GM12878 (cell line): Measurements from ENCODE around the gene MSI2. TPM values are rescaled to one million over a fixed set of nuclear protein-coding genes. Genes with fewer than 3 reads are reported as not detected.

Experiments
- ATAC-seq: fragments of 200-7000 bp; cut with Tn5 transposase; 3 replicates; pipeline ENCODE4 v1.9.1; 2020; ENCODE audit warnings: mild to moderate bottlenecking, moderate library complexity
- BruUV-seq: library from RNA; stranded (reverse); fragments of 400-500 nt; replicated peaks from 2 replicates; lab custom pipeline; 2021; lab: Mats Ljungman, UMichigan
- CTCF ChIA-PET: fragments of 300-600 bp; sonication (Branson Sonifier 250); formaldehyde crosslinking; extraction: SDS; loops from one replicate; lab custom pipeline; 2021; ENCODE audit warnings: inconsistent platforms; lab: Yijun Ruan, JAX
- POLR2A ChIA-PET: fragments of 350-600 bp; formaldehyde crosslinking; extraction: SDS; loops from one replicate; lab custom pipeline; 2021; ENCODE audit warnings: inconsistent platforms; lab: Charles Lee
- RAD21 ChIA-PET: fragments of 300-600 bp; sonication (Branson Sonifier 250); formaldehyde crosslinking; loops from one replicate; lab custom pipeline; 2023; ENCODE audit warnings: antibody characterized with exemption; ENCODE audit not compliant: unreplicated experiment; lab: Charles Lee
- SMC1A ChIA-PET: fragments of 300-600 bp; sonication (Branson Sonifier 250); formaldehyde crosslinking; loops from one replicate; lab custom pipeline; 2023; ENCODE audit not compliant: unreplicated experiment, uncharacterized antibody; lab: Charles Lee
- DNase-seq: peaks from one replicate; pipeline ENCODE4 v3.0.0-alpha.2; 2011; ENCODE audit warnings: low read depth, low spot score
- FAIRE-seq: peaks from 3 replicates; lab custom pipeline; 2011; peaks lifted over from hg19 to GRCh38; lab: Jason Lieb, UNC
- H2AFZ ChIP-seq: 2 replicates; pipeline ENCODE4 v1.6.0; 2011; ENCODE audit warnings: low read depth, low read length, control low read depth; ENCODE audit not compliant: control insufficient read depth
- H3K27ac ChIP-seq: 2 replicates; pipeline ENCODE4 v1.5.1; 2011; ENCODE audit warnings: control low read depth; ENCODE audit not compliant: control insufficient read depth, insufficient read depth
- H3K27me3 ChIP-seq, 2 experiments: replicated peaks in 1 of 2; 2 replicates each; pipeline versions ENCODE4 v1.6.0 to v1.6.1; 2011; ENCODE audit warnings: low read length in 1 of 2; ENCODE audit not compliant: control insufficient read depth in 2 of 2, insufficient read depth in 2 of 2
- H3K36me3 ChIP-seq, 2 experiments: 2 replicates each; pipeline ENCODE4 v1.5.1; 2011; ENCODE audit warnings: low read length in 1 of 2; ENCODE audit not compliant: control insufficient read depth in 2 of 2, insufficient read depth in 2 of 2
- H3K4me1 ChIP-seq: 2 replicates; pipeline ENCODE4 v1.6.1; 2011; ENCODE audit warnings: mild to moderate bottlenecking, low read length, moderate library complexity, mixed read lengths; ENCODE audit not compliant: control insufficient read depth, insufficient read depth
- H3K4me2 ChIP-seq: 2 replicates; pipeline ENCODE4 v1.6.0; 2011; ENCODE audit warnings: control low read depth; ENCODE audit not compliant: control insufficient read depth, insufficient read depth
- H3K4me3 ChIP-seq: fragments of 200-600 bp; sonication (generic); 2 replicates; pipeline ENCODE4 v1.5.1; 2016
- H3K79me2 ChIP-seq: 2 replicates; pipeline ENCODE4 v1.6.0; 2011; ENCODE audit warnings: low read length; ENCODE audit not compliant: control insufficient read depth, insufficient read depth
- H3K9ac ChIP-seq: 2 replicates; pipeline ENCODE4 v1.8.0; 2011; ENCODE audit warnings: low read length, control low read depth, mixed read lengths; ENCODE audit not compliant: control insufficient read depth, insufficient read depth
- H3K9me3 ChIP-seq: replicated peaks from 3 replicates; pipeline ENCODE4 v1.5.1; 2011; ENCODE audit warnings: mild to moderate bottlenecking, low read length; ENCODE audit not compliant: control insufficient read depth, insufficient read depth
- H4K20me1 ChIP-seq: 2 replicates; pipeline ENCODE4 v1.6.0; 2011; ENCODE audit not compliant: control insufficient read depth, insufficient read depth
- CTCF ChIP-seq, 3 experiments: IDR thresholded peaks in 2 of 3; conservative IDR thresholded peaks in 1 of 3; 2 replicates each; pipeline ENCODE4 v1.5.1; 2011; ENCODE audit warnings: low read depth in 3 of 3, low read length in 3 of 3, mild to moderate bottlenecking in 3 of 3, control low read depth in 2 of 3, moderate library complexity in 2 of 3, inconsistent platforms in 1 of 3, mixed read lengths in 1 of 3; ENCODE audit not compliant: control insufficient read depth in 2 of 3, insufficient read depth in 1 of 3; ENCODE audit errors: extremely low read depth in 1 of 3
- NFIC ChIP-seq: IDR thresholded peaks from 2 replicates; pipeline ENCODE4 v1.6.1; 2012; ENCODE audit warnings: low read depth, mild to moderate bottlenecking, inconsistent platforms, low read length, moderate library complexity
- POLR2A ChIP-seq: IDR thresholded peaks from 2 replicates; pipeline ENCODE4 v1.6.1; 2011; ENCODE audit warnings: low read depth, mild to moderate bottlenecking, low read length
- WGBS: methylation state at CpG from one replicate; pipeline ENCODE4 v1.1.6; 2016; ENCODE audit warnings: low lambda C conversion rate; ENCODE audit not compliant: insufficient replicate concordance, insufficient coverage; ENCODE audit errors: missing lambda C conversion rate; 5-methylcytosine and 5-hydroxymethylcytosine counted together
- in situ Hi-C: fragments of 300-500 bp; cut with MboI; formaldehyde crosslinking; loops from 9 replicates; pipeline ENCODE4 v1.14.3; 2018; ENCODE audit warnings: mixed read lengths
- intact Hi-C: fragments of 100-400 bp; cut with micrococcal nuclease; formaldehyde crosslinking; loops from one replicate; pipeline ENCODE4 v1.14.2; 2022; ENCODE audit not compliant: unreplicated experiment
- polyA plus RNA-seq, 11 experiments: library from polyadenylated mRNA; depleted of rRNA in 4 of 11; unstranded in 6 of 11; stranded (reverse) in 5 of 11; fragments of >200 nt; fragmentation: Nextera tagmentation in 4 of 11; fragmentation: Illumina TruSeq in 1 of 11; extraction: Ambion mirVana in 4 of 11; extraction: Trizol in 1 of 11; gene quantifications; 1 replicate in 1 of 11; 2 replicates in 10 of 11; pipeline versions ENCODE4 v1.2.1 to v1.2.3, GENCODE V29; 2011 to 2016; ENCODE audit warnings: inconsistent platforms in 2 of 11, missing spikeins in 2 of 11, low read depth in 1 of 11
- total RNA-seq, 4 experiments: library from RNA; depleted of rRNA in 3 of 4; stranded (reverse); fragments of >200 nt in 3 of 4; fragmentation: Illumina TruSeq in 1 of 4; extraction: Trizol in 1 of 4; gene quantifications; 2 replicates each; pipeline versions ENCODE4 v1.2.1 to v1.2.3, GENCODE V29; 2013 to 2021

The MSI2 gene
- total and polyA plus RNA-seq, 10 of the 15 experiments (the other 5 are each of a cell fraction or from before 2014, with no cell fraction given), result 6.1 to 76.1 (median 42.0) TPM

- TF ChIP-seq CTCF (IDR thresholded peaks at IDR 0.05 in 2 of 3, conservative IDR thresholded peaks at IDR 0.05 in 1 of 3; ENCODE audit: control insufficient read depth in 2 of 3, extremely low read depth in 1 of 3, insufficient read depth in 1 of 3, low read depth in 3 of 3, low read length in 3 of 3), result no peak
- TF ChIP-seq NFIC, result no peak
Observed at GRCh38 chr17:57511475-57512123, 255.3 kb downstream of the MSI2 start (continued).

- H3K79me2 ChIP-seq, result peaks cover 5% of the 10 kb centered on the region; the same call in 1 of the 2 replicates
- SMC1A ChIA-PET, result interaction anchor here (2.0 to 3.5 kb wide), 2 partner anchors 9 to 57 kb away, joined by 6 to 10 read pairs; no protein-coding TSS in a partner anchor
- H3K4me3 ChIP-seq, result no peak overlapping the region
- peaks cover 0 to 2% of the 10 kb centered on the region in 2 experiments; a peak in 2 of 4 replicates for H3K36me3 ChIP-seq
- BruUV-seq, result no TSS peak
- no peak overlapping the region for H3K27ac ChIP-seq
- intact Hi-C loops (no loop called here), in situ Hi-C loops (no loop called here)
- POLR2A ChIA-PET, result no interaction called here
- CTCF ChIA-PET, result interaction anchor here (2.1 kb wide), 1 partner anchor 10 kb away, joined by 7 read pairs; no protein-coding TSS in a partner anchor
- H3K27me3 ChIP-seq, result no peaks in the 10 kb centered on the region
- H2AFZ ChIP-seq, result no peak overlapping the region
- TF ChIP-seq POLR2A, result no peak
- H3K4me2 ChIP-seq, result no peak overlapping the region
- no peak overlapping the region for H3K9ac ChIP-seq
- DNase-seq (no peak), ATAC-seq (no peak), FAIRE-seq (no peak)
- H3K4me1 ChIP-seq, result 0 out of 2 replicates have a peak, but pooled peaks cover 2% of the 10 kb centered on the region
- no peaks in the 10 kb centered on the region for H3K9me3 ChIP-seq
- RAD21 ChIA-PET, result no interaction called here
- no peaks in the 10 kb centered on the region for H4K20me1 ChIP-seq
- WGBS, result 100% methylated on average over 3 of the region's 3 CpGs
Observed at GRCh38 chr17:57512258-57512657, 255.9 kb downstream of the MSI2 start.
